C4-2B (cell line): ENCODE data around the gene BRME1.

Experiments
- CTCF ChIP-seq: fragments of 450-650 bp; conservative IDR thresholded peaks from 2 replicates; pipeline ENCODE4 v1.5.1; 2017; ENCODE audit warnings: mild to moderate bottlenecking
- ZFX ChIP-seq: fragments of 450-650 bp; IDR thresholded peaks from 2 replicates; pipeline ENCODE4 v1.6.1; 2017

- TF ChIP-seq CTCF (no peak), ZFX (no peak)
These were observed 58.2 kb downstream of the BRME1 start for GRCh38 chr19:13847407-13848339.
